Vagina (tissue), 2 donors: ENCODE data around the gene HTR6.

Source experiments
- CTCF ChIP-seq, 3 experiments: fragments of 450-650 bp in 2 of 3; fragments of 200-600 bp in 1 of 3; sonication (generic) in 1 of 3; IDR thresholded peaks; one replicate each; pipeline ENCODE4 v1.5.1; 2017 to 2019; ENCODE audit warnings: antibody characterized with exemption in 3 of 3, mild to moderate bottlenecking in 2 of 3, moderate library complexity in 2 of 3
- POLR2A ChIP-seq, 2 donors: fragments of 450-650 bp; IDR thresholded peaks; one replicate each; pipeline ENCODE4 v1.6.1; 2017; ENCODE audit warnings: antibody characterized with exemption in 2 of 2, mild to moderate bottlenecking in 2 of 2, moderate library complexity in 2 of 2
- POLR2AphosphoS5 ChIP-seq, 2 donors: sonication (generic); formaldehyde crosslinking; IDR thresholded peaks; one replicate each; pipeline ENCODE4 v1.9.0; 2017; ENCODE audit warnings: antibody characterized with exemption in 2 of 2, mild to moderate bottlenecking in 2 of 2, low read depth in 1 of 2; ENCODE audit not compliant: insufficient read depth in 1 of 2

GRCh38 chr1:19648689-19649088, 16.0 kb upstream of the HTR6 start:
- peak in 2 of 3 experiments; percentile 5 to 33 for TF ChIP-seq CTCF (IDR thresholded peaks at IDR 0.05)
- TF ChIP-seq POLR2A (IDR thresholded peaks at IDR 0.05) = no peak
- no peak for TF ChIP-seq POLR2AphosphoS5 (IDR thresholded peaks at IDR 0.05; ENCODE audit: insufficient read depth in 1 of 2, low read depth in 1 of 2)
